Measurements from ENCODE around the gene LRRN4CL.
"Not testable (repeated sequence)": the region's sequence is repeated elsewhere in the genome, so short reads cannot be mapped to it uniquely, and the experiment has no call there.

LRRN4CL gene

DNA sequence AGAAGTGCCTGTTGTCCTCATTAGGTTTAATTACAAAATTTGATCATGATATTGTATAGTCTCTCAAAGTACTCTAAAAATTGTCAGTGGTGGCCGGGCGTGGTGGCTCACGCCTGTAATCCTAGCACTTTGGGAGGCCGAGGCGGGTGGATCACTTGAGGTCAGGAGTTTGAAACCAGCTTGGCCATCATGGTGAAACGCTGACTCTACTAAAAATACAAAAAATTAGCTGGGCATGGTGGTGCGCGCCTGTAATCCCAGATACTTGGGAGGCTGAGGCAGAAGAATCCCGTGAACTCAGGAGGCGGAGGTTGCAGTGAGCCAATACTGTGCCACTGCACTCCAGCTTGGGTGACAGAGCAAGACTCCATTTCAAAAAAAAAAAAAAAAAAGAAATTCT lies 13.9 kb downstream of the LRRN4CL start:
- DNase-seq: not testable (repeated sequence)

DNA sequence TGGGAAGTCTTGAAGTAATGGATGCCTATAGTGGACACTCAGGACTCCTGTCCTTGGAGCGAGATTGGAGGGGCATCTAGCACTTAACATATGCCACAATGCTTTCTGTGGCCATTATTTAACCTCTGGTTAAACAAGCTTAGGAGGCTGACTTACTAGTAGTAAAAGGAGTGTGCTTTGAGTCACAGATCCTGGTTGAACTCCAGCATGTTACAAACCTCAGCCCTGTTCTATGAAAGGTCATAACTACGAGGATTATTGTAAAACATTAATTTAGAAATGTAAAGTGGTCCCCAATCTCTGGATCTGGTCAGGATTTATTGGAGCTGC lies 16.2 kb downstream of the LRRN4CL start:
- no peak for DNase-seq

DNA sequence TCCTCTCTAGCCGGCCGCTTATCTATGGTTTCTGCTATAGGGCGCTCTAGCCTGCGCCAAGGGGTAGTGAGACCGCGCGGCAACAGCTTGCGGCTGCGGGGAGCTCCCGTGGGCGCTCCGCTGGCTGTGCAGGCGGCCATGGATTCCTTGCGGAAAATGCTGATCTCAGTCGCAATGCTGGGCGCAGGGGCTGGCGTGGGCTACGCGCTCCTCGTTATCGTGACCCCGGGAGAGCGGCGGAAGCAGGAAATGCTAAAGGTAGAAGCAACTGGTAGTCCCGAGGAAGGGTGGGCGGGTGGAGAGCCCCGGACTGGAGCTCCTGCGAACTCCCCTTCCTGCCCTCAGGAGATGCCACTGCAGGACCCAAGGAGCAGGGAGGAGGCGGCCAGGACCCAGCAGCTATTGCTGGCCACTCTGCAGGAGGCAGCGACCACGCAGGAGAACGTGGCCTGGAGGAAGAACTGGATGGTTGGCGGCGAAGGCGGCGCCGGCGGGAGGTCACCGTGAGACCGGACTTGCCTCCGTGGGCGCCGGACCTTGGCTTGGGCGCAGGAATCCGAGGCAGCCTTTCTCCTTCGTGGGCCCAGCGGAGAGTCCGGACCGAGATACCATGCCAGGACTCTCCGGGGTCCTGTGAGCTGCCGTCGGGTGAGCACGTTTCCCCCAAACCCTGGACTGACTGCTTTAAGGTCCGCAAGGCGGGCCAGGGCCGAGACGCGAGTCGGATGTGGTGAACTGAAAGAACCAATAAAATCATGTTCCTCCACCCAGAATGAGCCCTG lies 17.5 kb downstream of the LRRN4CL start, which contains the start of the genes LBHD1 and UQCC3:
Gene LBHD1 (minus strand): TSS at position 660 of the 782 bp plus-strand sequence. CDS start 2,236 bp downstream, outside the sequence.
Gene UQCC3 (plus strand): TSS at position 66 of the 782 bp plus-strand sequence. CDS start 73 bp downstream, at position 139.
- DNase-seq: peak; percentile 38 to 60 (median 43)

DNA sequence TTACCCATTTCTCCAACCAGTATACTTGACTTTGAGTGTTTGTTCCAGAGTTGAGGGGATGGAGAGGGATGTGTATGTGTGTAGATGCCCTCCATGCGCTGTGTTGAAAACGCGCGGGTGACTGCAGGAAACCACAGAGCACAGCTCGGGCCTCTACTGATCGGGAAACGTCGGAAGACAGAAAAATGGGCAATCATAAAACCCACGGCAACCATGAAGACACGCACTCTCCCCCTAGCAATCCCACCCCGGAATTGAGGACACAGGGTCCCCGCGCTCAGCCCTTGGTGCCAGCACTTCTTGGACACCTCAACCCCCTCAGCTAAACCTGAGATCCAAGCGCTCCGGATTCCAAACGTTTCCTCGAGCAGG lies 18.1 kb downstream of the LRRN4CL start:
- DNase-seq: no peak

DNA sequence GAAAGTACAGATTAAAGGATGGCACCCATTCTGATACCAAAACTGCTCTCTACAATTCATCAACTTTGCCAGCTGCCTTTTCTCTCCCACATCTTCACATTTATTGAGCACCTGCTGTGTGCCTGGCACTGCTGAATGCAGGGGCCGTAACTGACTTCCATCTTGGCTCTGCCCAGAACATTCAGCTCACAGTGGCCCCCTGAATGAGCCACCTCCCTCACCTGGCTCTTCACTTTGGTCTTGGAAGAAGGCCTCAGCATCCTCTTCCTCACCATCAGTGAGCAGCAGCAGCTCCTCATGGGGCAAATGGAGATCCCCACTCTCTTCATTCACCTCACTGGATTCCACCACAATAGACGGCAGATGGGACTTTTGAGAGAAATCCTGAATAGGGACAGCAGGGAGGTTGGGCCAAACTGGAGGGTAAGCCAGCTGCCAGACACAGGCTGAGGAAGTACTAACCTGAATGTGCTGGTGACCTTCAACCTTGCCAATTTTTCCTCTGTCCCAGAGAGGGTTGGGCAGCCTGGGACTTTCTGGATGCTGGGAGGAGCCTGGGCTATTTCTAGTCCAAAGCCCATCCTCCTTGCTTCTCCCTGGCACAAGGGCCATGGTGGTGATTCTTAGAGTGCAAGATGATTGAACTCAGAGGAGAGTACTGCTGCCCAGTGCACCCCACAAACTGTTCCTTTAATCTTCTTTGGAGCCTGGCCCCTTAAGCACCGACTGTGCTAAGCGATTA lies 19.7 kb downstream of the LRRN4CL start:
- no peak for DNase-seq

DNA sequence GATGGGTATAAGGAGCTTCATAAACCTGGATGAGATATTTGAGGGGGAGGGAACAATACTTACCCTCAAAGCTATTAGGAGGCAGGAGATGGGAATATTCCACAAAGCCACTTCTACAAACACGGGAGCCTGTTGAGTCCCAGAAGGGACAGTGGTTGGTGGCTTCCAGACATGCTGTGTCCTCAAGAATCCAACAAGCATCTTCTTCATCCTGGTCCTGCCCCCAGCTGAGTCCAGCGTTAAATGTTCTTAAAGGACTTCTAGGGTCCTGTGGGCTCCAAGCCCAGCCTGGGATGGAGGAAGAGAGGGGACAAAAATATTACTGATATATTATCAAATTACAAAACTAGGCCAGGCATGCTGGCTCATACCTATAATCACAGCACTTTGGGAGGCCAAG lies 21.9 kb downstream of the LRRN4CL start:
- DNase-seq: no peak

DNA sequence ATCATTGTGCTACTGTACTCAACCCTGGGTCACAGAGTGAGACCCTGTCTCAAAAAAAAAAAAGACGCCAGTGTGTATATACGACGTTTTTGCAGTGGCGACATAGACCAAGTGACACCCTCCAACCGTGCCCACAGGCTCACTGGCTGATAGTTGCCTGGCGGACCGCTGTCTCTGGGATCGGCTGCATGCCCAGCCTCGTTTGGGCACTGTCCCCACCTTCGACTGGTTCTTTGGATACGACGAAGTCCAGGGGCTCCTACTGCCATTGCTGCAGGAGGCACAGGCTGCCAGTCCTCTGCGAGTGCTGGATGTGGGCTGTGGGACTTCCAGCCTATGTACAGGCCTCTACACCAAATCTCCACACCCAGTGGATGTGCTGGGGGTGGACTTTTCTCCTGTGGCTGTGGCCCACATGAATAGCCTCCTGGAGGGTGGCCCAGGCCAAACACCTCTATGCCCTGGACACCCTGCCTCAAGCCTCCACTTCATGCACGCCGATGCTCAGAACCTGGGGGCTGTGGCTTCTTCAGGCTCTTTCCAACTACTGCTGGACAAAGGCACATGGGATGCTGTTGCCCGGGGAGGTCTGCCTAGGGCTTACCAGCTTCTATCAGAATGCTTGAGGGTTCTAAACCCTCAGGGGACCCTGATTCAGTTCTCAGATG lies 22.9 kb downstream of the LRRN4CL start:
- DNase-seq: no peak

DNA sequence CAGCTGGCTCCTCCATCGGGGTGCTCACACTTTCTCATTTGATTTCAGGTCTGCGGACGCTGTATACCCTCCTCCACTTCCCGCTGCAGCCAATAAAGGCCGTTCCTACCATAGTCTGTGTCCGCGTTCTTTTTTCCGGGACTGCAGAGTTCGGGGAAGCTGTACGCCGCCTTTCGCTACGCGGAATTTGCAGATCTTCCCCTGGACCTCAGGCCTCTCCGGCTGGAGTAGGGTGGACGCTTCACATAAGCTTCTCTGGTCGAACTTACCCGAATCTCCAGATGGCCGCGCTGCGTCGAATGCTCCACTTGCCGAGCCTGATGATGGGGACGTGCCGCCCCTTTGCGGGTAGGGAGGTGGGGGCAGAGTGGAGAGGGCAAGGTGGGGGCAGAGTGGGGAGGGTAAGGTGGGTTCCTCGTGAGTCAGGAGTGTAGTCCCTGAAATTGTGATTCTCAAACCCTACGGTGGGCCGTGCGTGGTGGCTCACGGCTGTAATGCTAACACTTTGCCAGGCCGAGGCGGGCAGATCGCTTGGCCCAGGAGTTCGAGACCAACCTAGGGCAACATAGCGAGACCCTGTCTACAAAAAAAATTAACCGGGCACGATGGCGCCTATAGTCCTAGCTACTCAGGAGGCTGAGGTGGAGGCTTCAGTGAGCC lies 23.6 kb downstream of the LRRN4CL start:
- peak; percentile 22 to 30 (median 27) for DNase-seq

DNA sequence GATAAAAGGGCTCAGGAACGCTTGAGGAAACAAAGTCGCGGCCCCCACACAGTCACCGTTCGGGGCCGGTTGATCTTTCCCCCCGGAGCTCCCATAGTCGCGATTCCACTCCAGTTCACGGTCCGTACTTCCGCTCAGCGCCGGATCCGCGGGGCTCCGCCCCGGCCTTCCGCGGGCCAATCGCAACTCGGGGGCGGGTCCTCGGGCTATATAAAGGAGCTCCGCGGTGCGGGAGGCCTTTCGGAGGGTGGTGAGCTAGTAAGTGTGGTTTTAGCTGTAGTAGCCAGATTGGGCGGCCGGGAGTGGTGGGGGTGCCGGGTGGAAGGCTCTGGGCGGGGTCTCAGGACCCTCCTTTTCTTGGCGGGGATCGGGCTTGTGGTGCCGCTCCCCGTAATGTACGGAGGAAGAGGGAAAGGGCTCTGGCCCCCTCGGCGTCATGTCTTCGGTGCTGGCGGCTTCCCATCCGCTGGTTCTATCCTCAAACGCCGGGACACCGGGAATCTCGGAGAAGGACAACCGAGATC lies 24.2 kb downstream of the LRRN4CL start, which contains the start of the genes C11orf98 and CSKMT:
Gene C11orf98 (minus strand): TSS at position 136 of the 524 bp plus-strand sequence. CDS start 41 bp downstream, at position 95.
Gene CSKMT (plus strand): TSS at position 238 of the 524 bp plus-strand sequence. CDS start 568 bp downstream, outside the sequence.
- DNase-seq: peak; percentile 90 to 94 (median 94)

DNA sequence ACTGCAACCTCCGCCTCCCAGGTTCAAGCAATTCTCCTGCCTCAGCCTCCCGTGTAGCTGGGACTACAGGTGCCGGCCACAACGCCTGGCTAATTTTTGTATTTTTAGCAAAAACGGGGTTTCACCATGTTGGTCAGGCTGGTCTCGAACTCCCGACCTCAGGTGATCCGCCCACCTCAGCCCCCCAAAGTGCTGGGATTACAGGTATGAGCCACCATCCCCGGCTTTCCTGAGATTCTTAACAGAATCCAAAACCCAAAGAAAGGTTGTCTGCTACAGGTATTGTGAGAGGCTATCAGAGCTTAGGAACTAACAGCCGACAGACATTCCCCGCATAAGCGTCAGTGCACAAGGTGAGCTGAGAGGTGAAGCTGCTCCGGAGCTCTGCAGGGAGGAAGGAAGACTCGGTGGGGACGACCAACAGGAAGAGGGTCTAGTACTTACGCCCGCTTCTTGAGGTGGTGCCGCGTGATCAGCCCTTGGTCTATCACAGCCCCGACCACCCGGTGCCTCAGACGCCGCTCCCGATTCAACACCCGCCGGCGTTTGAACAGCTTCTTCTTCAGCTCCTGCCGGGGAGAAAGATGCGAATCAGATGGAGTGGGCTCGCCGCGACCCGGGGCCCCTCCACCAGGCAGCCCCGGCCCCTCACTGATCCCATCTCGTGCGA lies 24.8 kb downstream of the LRRN4CL start:
- peak in 3 of 4 experiments; percentile 26 to 56 (median 42) for DNase-seq

DNA sequence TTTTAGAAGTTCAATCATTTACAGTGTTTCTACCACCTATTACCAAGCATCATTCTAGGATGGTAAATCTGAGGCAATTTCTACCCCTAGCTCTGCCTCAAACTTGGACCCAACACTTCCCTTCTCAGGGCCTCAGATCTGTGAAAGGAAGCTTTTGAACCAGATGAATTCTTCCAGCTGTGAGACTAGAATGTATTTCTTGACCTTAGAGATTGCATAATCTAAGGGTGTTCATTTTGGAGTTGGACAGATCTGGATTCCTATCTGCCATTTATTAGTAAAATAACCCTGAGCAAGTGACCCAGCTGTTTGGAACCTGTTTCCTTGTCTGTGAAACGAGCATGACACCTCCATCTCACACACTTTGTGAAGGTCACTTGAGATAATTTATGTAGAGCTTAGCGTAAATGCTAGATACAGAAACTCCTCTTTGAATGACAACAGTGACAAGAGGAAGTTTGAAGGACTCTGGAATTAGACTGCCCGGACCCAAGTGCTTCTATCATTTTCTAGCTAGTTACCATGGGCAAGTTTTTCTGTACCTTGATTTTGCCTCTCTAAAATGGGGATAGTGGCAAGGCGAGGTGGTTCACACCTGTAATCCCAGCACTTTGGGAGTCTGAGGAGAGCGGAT lies 32.4 kb downstream of the LRRN4CL start:
- DNase-seq: no peak

DNA sequence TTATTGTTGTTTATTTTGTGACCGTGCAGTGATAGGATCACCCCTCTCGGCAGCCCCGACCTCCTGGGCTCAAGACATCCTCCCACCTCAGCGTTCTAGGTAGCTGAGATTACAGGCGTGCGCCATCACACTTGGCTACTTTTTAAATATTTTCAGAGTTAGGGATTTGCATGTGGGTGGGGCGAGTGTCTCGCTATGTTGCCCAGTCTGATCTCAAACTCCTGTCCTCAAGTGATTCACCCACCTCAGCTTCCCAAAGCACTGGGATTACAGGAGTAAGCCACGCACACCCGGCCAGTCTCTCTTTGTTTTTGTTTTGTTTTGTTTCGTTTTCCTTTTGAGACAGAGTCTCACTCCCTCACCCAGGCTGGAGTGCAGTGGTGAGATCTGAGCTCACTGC lies 35.0 kb downstream of the LRRN4CL start:
- DNase-seq: no peak

DNA sequence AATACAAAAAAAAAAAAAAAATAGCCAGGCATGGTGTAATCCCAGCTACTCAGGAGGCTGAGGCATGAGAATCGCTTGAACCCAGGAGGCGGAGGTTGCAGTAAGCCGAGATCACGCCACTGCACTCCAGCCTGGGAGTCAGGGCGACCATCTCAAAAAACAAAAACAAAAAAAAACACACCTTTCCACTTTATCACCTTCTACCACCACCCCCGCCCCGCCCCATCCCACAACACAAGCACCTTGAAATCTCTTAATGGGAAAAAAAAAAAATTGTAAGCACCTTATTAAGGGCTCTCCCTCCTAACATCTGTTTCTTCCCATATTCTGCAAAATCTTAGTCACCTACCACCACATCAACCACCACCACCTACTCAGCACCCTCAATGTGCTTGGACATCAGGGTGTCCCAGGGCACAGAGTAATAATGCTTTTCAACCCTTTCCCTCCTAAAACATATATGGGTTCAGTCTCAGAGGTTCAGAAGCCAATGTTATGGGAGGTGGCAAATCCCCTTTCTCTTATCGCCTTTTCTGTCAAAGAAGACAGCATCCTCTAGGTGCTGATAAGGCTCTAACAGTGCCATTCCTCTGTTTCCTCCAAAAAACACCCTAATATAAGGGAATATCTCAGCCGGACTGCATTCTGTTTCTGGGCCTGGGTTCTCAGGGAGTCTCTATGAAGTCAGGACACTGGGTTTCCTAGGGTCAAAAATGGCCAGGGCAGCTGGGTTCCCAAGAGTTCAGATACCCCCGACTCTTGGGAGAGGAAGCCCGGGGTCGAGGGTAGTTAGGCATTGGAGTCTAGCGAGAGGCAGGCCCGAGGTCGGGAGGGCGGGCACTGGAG lies 36.9 kb downstream of the LRRN4CL start:
- DNase-seq: no peak

DNA sequence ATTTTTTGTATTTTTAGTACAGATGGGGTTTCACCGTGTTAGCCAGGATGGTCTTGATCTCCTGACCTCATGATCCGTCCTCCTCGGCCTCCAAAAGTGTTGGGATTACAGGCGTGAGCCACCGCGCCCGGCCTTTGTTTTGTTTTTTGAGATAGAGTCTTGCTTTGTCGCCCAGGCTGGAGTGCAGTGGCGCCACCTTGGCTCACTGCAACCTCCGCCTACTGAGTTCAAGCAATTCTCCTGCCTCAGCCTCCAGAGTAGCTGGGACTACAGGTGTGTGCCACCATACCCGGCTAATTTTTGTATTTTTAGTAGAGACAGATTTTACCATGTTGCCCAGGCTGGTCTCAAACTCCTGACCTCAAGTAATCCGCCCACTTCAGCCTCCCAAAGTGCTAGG lies 39.0 kb downstream of the LRRN4CL start:
- DNase-seq: not testable (repeated sequence)

DNA sequence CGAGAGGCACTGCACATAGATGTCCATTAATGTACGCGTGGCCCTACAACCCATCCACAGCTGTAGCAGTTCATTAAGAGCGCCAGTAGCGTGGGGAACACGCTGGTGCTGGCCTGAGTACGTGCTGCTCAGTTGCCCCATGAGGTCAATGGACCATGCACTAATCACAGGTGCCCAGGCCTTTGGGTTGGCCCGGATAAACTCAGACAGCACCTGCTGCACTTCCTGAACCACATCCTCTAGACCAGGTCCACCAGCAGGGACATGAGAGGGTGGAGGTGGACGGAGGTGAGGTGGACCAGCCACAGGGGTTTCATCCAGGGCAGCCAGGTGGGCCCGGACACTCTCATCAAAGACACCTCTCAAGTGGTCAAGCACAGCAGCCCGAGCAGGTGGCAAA lies 39.8 kb downstream of the LRRN4CL start:
- DNase-seq: no peak

DNA sequence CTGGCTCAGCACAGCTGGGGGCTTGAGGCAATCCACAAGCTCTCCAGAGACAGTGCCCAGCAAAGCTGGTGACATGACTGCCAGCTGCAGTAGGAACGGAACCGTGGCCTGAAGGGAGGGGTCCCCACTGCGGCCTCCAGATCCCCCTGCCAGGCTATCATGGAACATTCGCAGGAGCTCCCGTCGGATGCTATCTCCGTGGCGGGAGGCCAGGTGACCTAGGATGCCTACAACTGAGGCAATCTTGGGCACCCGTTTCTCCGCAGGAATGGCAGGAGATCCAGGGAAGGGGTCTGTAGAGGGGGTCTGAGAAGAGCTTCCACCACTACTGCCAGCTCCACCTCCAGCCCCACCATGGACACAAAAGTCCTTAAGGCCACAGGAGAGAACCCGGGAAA lies 40.4 kb downstream of the LRRN4CL start:
- no peak for DNase-seq

DNA sequence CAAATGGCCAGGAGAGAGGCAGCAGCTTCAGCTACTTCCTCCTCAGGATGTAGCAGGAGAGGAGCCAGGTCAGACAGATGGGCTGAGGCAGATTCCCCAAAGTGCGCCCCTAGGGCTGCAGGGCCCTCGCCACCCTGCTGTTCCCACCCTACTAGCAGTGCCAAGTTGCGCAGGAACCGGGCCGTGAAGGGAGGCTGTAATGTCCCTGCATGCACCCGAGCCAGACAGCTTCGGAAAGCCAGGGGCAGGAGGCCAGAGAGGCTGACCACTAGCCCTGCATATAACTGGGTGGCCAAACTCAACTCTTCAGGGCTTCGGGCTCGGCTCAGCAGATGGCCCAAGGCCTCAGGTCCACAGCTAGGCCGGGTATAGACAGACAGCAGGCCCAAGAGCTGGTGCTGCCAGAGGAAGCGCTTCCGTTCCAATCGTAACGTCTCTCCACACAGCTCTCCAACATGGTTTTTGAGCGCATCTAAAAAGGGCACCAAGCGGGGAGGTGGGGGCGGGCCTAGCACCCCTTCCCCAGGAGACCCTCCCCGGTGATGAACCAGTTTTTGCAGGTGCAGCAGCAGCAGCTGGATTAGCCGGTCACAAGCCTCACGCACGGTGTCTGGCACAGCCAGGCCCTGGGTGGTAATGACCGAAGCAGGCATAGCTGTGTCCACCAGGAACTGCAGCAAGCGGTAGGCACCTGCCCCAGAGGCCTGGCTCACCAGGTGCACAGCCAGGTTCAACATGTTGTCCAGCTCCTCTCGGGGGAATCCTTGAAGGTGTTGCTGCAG lies 41.0 kb downstream of the LRRN4CL start:
- no peak for DNase-seq

DNA sequence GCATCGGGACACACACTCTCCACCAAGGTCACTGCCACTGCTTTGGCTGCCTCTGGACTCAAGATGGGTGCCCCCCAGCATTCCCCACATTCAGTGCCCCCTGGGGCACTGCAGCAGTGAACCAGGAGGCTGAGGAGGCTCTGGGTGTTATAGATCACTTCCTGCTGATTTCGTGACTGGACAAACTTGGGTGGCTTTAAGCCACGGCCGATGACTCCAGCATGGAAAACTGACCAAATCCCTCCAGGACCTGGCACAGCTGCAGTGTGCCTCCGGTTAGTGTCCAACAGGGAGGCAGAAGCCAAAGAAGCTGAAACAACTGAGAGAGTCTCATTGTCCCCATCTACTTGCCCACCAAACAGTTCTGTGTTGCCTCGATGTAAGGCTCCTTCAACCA lies 41.7 kb downstream of the LRRN4CL start:
- no peak for DNase-seq

DNA sequence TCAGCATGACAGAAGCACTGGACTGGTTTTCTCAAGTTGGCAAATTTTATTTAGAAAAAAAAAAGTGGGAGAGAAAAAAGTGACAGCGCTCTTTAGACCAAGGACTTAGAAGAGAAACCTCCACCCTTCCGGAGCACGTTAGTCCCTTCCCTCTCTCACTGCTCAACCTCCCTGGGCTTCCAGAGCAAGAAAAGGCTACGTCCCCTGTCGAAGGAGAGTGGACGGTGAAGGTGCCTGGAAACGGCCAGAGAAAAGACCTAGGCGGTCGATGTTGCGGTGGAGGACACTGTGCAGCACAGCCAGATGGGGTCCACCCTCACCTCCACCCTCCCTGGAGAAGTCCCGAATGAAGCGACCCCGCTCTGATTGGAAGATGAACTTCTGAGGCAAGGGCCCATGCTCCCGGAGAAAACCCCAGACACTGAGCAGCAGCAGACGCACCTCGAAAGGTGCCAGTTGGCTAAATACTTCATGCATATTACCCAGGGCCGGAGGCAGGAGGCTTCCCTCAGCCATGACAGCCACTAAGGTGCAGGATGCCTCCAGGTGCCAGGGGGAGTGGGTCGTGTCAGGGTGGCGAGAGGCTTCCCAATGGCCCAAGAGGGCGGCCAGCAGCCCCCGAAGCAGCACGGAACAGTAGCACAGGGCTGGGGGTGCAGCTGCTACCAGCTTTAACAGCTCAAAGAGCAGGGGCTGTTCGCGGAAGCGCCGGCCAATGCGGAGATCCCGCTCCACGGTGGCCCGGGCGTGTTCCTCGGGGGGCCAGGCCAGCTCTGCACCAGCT lies 42.3 kb downstream of the LRRN4CL start:
- DNase-seq: no peak

All from activated CD4-positive, CD25-positive, alpha-beta regulatory T cell (primary cell).